Transverse colon (tissue), 4 donors: ENCODE results near the gene ARHGAP22.

Experiments
- EP300 ChIP-seq: sonication (generic); formaldehyde crosslinking; IDR thresholded peaks from one replicate; pipeline ENCODE4 v1.6.1; 2017; ENCODE audit warnings: antibody characterized with exemption, low read depth
- POLR2A ChIP-seq: fragments of 450-650 bp; IDR thresholded peaks from one replicate; pipeline ENCODE4 v1.6.1; 2016; ENCODE audit warnings: antibody characterized with exemption, mild to moderate bottlenecking, moderate library complexity
- POLR2AphosphoS5 ChIP-seq, 3 donors: sonication (generic); formaldehyde crosslinking; IDR thresholded peaks; one replicate each; pipeline ENCODE4 v1.6.1; 2016; ENCODE audit warnings: antibody characterized with exemption in 3 of 3
- TF ChIP-seq, protein P1 (sequence below), 5 experiments: fragments of 200-600 bp in 3 of 5; fragments of 450-650 bp in 2 of 5; sonication (generic) in 3 of 5; IDR thresholded peaks; 1 replicate in 2 of 5; 2 replicates in 3 of 5; pipeline ENCODE4 v1.5.1; 2016 to 2017; ENCODE audit warnings: antibody characterized with exemption in 5 of 5, inconsistent platforms in 3 of 5, mild to moderate bottlenecking in 2 of 5, moderate library complexity in 1 of 5

GRCh38 chr10:48506147-48506917, 98.5 kb downstream of the ARHGAP22 start:
- TF ChIP-seq, protein P1, sequence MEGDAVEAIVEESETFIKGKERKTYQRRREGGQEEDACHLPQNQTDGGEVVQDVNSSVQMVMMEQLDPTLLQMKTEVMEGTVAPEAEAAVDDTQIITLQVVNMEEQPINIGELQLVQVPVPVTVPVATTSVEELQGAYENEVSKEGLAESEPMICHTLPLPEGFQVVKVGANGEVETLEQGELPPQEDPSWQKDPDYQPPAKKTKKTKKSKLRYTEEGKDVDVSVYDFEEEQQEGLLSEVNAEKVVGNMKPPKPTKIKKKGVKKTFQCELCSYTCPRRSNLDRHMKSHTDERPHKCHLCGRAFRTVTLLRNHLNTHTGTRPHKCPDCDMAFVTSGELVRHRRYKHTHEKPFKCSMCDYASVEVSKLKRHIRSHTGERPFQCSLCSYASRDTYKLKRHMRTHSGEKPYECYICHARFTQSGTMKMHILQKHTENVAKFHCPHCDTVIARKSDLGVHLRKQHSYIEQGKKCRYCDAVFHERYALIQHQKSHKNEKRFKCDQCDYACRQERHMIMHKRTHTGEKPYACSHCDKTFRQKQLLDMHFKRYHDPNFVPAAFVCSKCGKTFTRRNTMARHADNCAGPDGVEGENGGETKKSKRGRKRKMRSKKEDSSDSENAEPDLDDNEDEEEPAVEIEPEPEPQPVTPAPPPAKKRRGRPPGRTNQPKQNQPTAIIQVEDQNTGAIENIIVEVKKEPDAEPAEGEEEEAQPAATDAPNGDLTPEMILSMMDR (IDR thresholded peaks at IDR 0.05): no peak
- TF ChIP-seq POLR2AphosphoS5 (IDR thresholded peaks at IDR 0.05): no peak
- TF ChIP-seq POLR2A: no peak
- no peak for TF ChIP-seq EP300
